Nephron progenitor cell (in vitro differentiated cells): ENCODE data around the gene TOP2A.

ENCODE experiments used
- DNase-seq: peaks from one replicate; pipeline ENCODE4 v3.0.0; 2021
- H3K27ac Mint-ChIP-seq: 2 replicates; pipeline ENCODE4 v1.8.0; 2021; ENCODE audit warnings: mild to moderate bottlenecking, moderate library complexity, mixed read lengths
- H3K27me3 Mint-ChIP-seq: 2 replicates; pipeline ENCODE4 v1.8.0; 2021; ENCODE audit warnings: mild to moderate bottlenecking, low read depth, mixed read lengths; ENCODE audit not compliant: poor library complexity
- H3K36me3 Mint-ChIP-seq: 2 replicates; pipeline ENCODE4 v1.8.0; 2021; ENCODE audit warnings: low read depth, mixed read lengths
- H3K4me1 Mint-ChIP-seq: 2 replicates; pipeline ENCODE4 v1.8.0; 2021; ENCODE audit warnings: mixed read lengths
- H3K4me3 Mint-ChIP-seq: 2 replicates; pipeline ENCODE4 v1.8.0; 2021; ENCODE audit warnings: mild to moderate bottlenecking, moderate library complexity, mixed read lengths
- H3K9me3 Mint-ChIP-seq: 2 replicates; pipeline ENCODE4 v1.8.0; 2021; ENCODE audit warnings: mild to moderate bottlenecking, moderate library complexity, mixed read lengths
- CTCF ChIP-seq: fragments of 200-600 bp; sonication (generic); IDR thresholded peaks from 2 replicates; pipeline ENCODE4 v1.5.0; 2021; ENCODE audit warnings: antibody characterized with exemption

TOP2A gene

GRCh38 chr17:40417609-40418427, at the start of gene TOP2A:
TSS of gene TOP2A (minus strand) at chr17:40417896. CDS start at chr17:40417791, 105 bp downstream.
- Mint-ChIP-seq H3K27me3 (no peaks in the 10 kb centered on the region), H3K4me1 (peaks cover 48% of the 10 kb centered on the region), H3K4me3 (peak within 1 kb of the TSS; percentile 98), H3K36me3 (peaks cover 13% of the 10 kb centered on the region), H3K27ac (peak within 1 kb of the TSS; percentile 90), H3K9me3 (no peaks in the 10 kb centered on the region)
- TF ChIP-seq CTCF = no peak
- DNase-seq = peak; percentile 95

GRCh38 chr17:40467281-40467867, 49.7 kb upstream of the TOP2A start:
- TF ChIP-seq CTCF = no peak
- H3K27me3 Mint-ChIP-seq = peaks cover 9% of the 10 kb centered on the region
- no peak overlapping the region for H3K4me3 Mint-ChIP-seq
- H3K9me3 Mint-ChIP-seq = peaks cover 12% of the 10 kb centered on the region
- no peak for DNase-seq
- no peak overlapping the region for H3K27ac Mint-ChIP-seq
- H3K36me3 Mint-ChIP-seq = peaks cover 8% of the 10 kb centered on the region
- H3K4me1 Mint-ChIP-seq = peaks cover 38% of the 10 kb centered on the region

GRCh38 chr17:40466298-40466971, 48.7 kb upstream of the TOP2A start:
- no peak overlapping the region for H3K27ac Mint-ChIP-seq
- H3K27me3 Mint-ChIP-seq = peaks cover 9% of the 10 kb centered on the region
- TF ChIP-seq CTCF = no peak
- H3K4me3 Mint-ChIP-seq = no peak overlapping the region
- peaks cover 2% of the 10 kb centered on the region for H3K9me3 Mint-ChIP-seq
- no peak for DNase-seq
- peaks cover 43% of the 10 kb centered on the region for H3K4me1 Mint-ChIP-seq
- H3K36me3 Mint-ChIP-seq = peaks cover 2% of the 10 kb centered on the region

GRCh38 chr17:40464392-40464855, 46.7 kb upstream of the TOP2A start:
- Mint-ChIP-seq H3K36me3 (no peaks in the 10 kb centered on the region), H3K27me3 (peaks cover 9% of the 10 kb centered on the region), H3K4me3 (peak overlapping the region; percentile 32), H3K27ac (peak overlapping the region; percentile 91), H3K4me1 (peaks cover 56% of the 10 kb centered on the region), H3K9me3 (no peaks in the 10 kb centered on the region)
- TF ChIP-seq CTCF = no peak
- no peak for DNase-seq

GRCh38 chr17:40463122-40463550, 45.4 kb upstream of the TOP2A start:
- TF ChIP-seq CTCF = no peak
- H3K36me3 Mint-ChIP-seq = peaks cover 5% of the 10 kb centered on the region
- no peaks in the 10 kb centered on the region for H3K9me3 Mint-ChIP-seq
- DNase-seq = peak; percentile 47
- H3K27ac Mint-ChIP-seq = peak overlapping the region; percentile 91
- peaks cover 9% of the 10 kb centered on the region for H3K27me3 Mint-ChIP-seq
- peak overlapping the region; percentile 61 for H3K4me3 Mint-ChIP-seq
- H3K4me1 Mint-ChIP-seq = peaks cover 69% of the 10 kb centered on the region
